HEK293T (cell line): ENCODE measurements around the gene TNS3.

ENCODE experiments used
- BHLHE40 ChIP-seq: fragments of 450-650 bp; IDR thresholded peaks from 2 replicates; pipeline ENCODE4 v1.6.1; 2016; ENCODE audit warnings: mild to moderate bottlenecking, moderate library complexity, borderline replicate concordance
- ELF4 ChIP-seq: fragments of 450-650 bp; IDR thresholded peaks from 2 replicates; pipeline ENCODE4 v1.6.1; 2017; ENCODE audit warnings: antibody characterized with exemption
- FOXA1 ChIP-seq: fragments of 450-650 bp; IDR thresholded peaks from 2 replicates; pipeline ENCODE4 v1.6.1; 2016; ENCODE audit warnings: mild to moderate bottlenecking
- FOXK2 ChIP-seq: fragments of 450-650 bp; IDR thresholded peaks from 2 replicates; pipeline ENCODE4 v1.6.1; 2016; ENCODE audit warnings: mild to moderate bottlenecking
- FOXM1 ChIP-seq: fragments of 450-650 bp; IDR thresholded peaks from 2 replicates; pipeline ENCODE4 v1.6.1; 2017; ENCODE audit warnings: mild to moderate bottlenecking, borderline replicate concordance
- HDGF ChIP-seq: fragments of 450-650 bp; IDR thresholded peaks from 2 replicates; pipeline ENCODE4 v1.6.1; 2017; ENCODE audit warnings: antibody characterized with exemption, borderline replicate concordance
- LEF1 ChIP-seq: fragments of 450-650 bp; IDR thresholded peaks from 2 replicates; pipeline ENCODE4 v1.6.1; 2017; ENCODE audit warnings: mild to moderate bottlenecking, borderline replicate concordance
- SUZ12 ChIP-seq: fragments of 450-650 bp; IDR thresholded peaks from 2 replicates; pipeline ENCODE4 v1.6.1; 2016; ENCODE audit warnings: mild to moderate bottlenecking
- TARDBP ChIP-seq: fragments of 450-650 bp; IDR thresholded peaks from 2 replicates; pipeline ENCODE4 v1.6.1; 2016
- ZNF384 ChIP-seq: fragments of 450-650 bp; IDR thresholded peaks from 2 replicates; pipeline ENCODE4 v1.6.1; 2016

DNA sequence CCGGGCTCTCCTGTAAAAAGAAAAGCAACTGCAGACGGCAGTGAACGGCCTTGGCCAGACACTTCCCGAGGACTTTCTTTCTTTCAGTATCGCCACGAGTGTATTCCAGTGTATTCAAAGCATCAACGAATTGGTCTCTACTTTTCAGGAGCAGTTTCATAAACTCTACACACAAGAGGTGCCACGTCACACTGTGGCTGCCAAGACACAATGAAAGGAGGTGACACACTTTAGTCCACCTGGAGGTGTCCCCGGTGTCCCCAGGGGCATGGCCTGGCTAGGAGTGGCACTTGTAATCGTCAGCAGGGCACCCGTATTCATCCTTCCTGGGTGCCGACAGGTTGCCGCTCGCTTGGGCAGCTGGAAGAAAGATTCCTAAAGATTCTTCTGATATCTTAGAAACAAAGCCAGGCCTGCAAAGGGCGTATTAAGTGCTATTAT lies 5.0 kb downstream of the TNS3 start:
- TF ChIP-seq ELF4, result no peak
- TF ChIP-seq TARDBP, result no peak
- TF ChIP-seq BHLHE40, result no peak
- no peak for TF ChIP-seq FOXM1
- TF ChIP-seq LEF1, result no peak
- no peak for TF ChIP-seq FOXK2
- TF ChIP-seq SUZ12, result no peak
- no peak for TF ChIP-seq HDGF
- no peak for TF ChIP-seq ZNF384
- no peak for TF ChIP-seq FOXA1
